GM12878 (cell line): ENCODE results near the gene NMBR. TPM values are rescaled to one million over a fixed set of nuclear protein-coding genes. Genes with fewer than 3 reads are reported as not detected.

Experiments used
- ATAC-seq: fragments of 200-7000 bp; cut with Tn5 transposase; 3 replicates; pipeline ENCODE4 v1.9.1; 2020; ENCODE audit warnings: mild to moderate bottlenecking, moderate library complexity
- BruUV-seq: library from RNA; stranded (reverse); fragments of 400-500 nt; replicated peaks from 2 replicates; lab custom pipeline; 2021; lab: Mats Ljungman, UMichigan
- CTCF ChIA-PET: fragments of 300-600 bp; sonication (Branson Sonifier 250); formaldehyde crosslinking; extraction: SDS; loops from one replicate; lab custom pipeline; 2021; ENCODE audit warnings: inconsistent platforms; lab: Yijun Ruan, JAX
- POLR2A ChIA-PET: fragments of 350-600 bp; formaldehyde crosslinking; extraction: SDS; loops from one replicate; lab custom pipeline; 2021; ENCODE audit warnings: inconsistent platforms; lab: Charles Lee
- RAD21 ChIA-PET: fragments of 300-600 bp; sonication (Branson Sonifier 250); formaldehyde crosslinking; loops from one replicate; lab custom pipeline; 2023; ENCODE audit warnings: antibody characterized with exemption; ENCODE audit not compliant: unreplicated experiment; lab: Charles Lee
- SMC1A ChIA-PET: fragments of 300-600 bp; sonication (Branson Sonifier 250); formaldehyde crosslinking; loops from one replicate; lab custom pipeline; 2023; ENCODE audit not compliant: unreplicated experiment, uncharacterized antibody; lab: Charles Lee
- DNase-seq: peaks from one replicate; pipeline ENCODE4 v3.0.0-alpha.2; 2011; ENCODE audit warnings: low read depth, low spot score
- FAIRE-seq: peaks from 3 replicates; lab custom pipeline; 2011; peaks lifted over from hg19 to GRCh38; lab: Jason Lieb, UNC
- H2AFZ ChIP-seq: 2 replicates; pipeline ENCODE4 v1.6.0; 2011; ENCODE audit warnings: low read depth, low read length, control low read depth; ENCODE audit not compliant: control insufficient read depth
- H3K27ac ChIP-seq: 2 replicates; pipeline ENCODE4 v1.5.1; 2011; ENCODE audit warnings: control low read depth; ENCODE audit not compliant: control insufficient read depth, insufficient read depth
- H3K27me3 ChIP-seq, 2 experiments: replicated peaks in 1 of 2; 2 replicates each; pipeline versions ENCODE4 v1.6.0 to v1.6.1; 2011; ENCODE audit warnings: low read length in 1 of 2; ENCODE audit not compliant: control insufficient read depth in 2 of 2, insufficient read depth in 2 of 2
- H3K36me3 ChIP-seq, 2 experiments: 2 replicates each; pipeline ENCODE4 v1.5.1; 2011; ENCODE audit warnings: low read length in 1 of 2; ENCODE audit not compliant: control insufficient read depth in 2 of 2, insufficient read depth in 2 of 2
- H3K4me1 ChIP-seq: 2 replicates; pipeline ENCODE4 v1.6.1; 2011; ENCODE audit warnings: mild to moderate bottlenecking, low read length, moderate library complexity, mixed read lengths; ENCODE audit not compliant: control insufficient read depth, insufficient read depth
- H3K4me2 ChIP-seq: 2 replicates; pipeline ENCODE4 v1.6.0; 2011; ENCODE audit warnings: control low read depth; ENCODE audit not compliant: control insufficient read depth, insufficient read depth
- H3K4me3 ChIP-seq: fragments of 200-600 bp; sonication (generic); 2 replicates; pipeline ENCODE4 v1.5.1; 2016
- H3K79me2 ChIP-seq: 2 replicates; pipeline ENCODE4 v1.6.0; 2011; ENCODE audit warnings: low read length; ENCODE audit not compliant: control insufficient read depth, insufficient read depth
- H3K9ac ChIP-seq: 2 replicates; pipeline ENCODE4 v1.8.0; 2011; ENCODE audit warnings: low read length, control low read depth, mixed read lengths; ENCODE audit not compliant: control insufficient read depth, insufficient read depth
- H3K9me3 ChIP-seq: replicated peaks from 3 replicates; pipeline ENCODE4 v1.5.1; 2011; ENCODE audit warnings: mild to moderate bottlenecking, low read length; ENCODE audit not compliant: control insufficient read depth, insufficient read depth
- H4K20me1 ChIP-seq: 2 replicates; pipeline ENCODE4 v1.6.0; 2011; ENCODE audit not compliant: control insufficient read depth, insufficient read depth
- FOXK2 ChIP-seq: fragments of 450-650 bp; IDR thresholded peaks from 2 replicates; pipeline ENCODE4 v1.6.1; 2017; ENCODE audit warnings: mild to moderate bottlenecking, moderate library complexity
- NR2C2 ChIP-seq: IDR thresholded peaks from 2 replicates; pipeline ENCODE4 v1.6.1; 2011; ENCODE audit warnings: borderline replicate concordance, low read depth; ENCODE audit not compliant: control insufficient read depth, insufficient read length
- NR2F1 ChIP-seq: fragments of 450-650 bp; conservative IDR thresholded peaks from 2 replicates; pipeline ENCODE4 v1.6.1; 2017; ENCODE audit warnings: mild to moderate bottlenecking
- PAX8 ChIP-seq: fragments of 450-650 bp; IDR thresholded peaks from 2 replicates; pipeline ENCODE4 v1.6.1; 2017; ENCODE audit warnings: mild to moderate bottlenecking, moderate library complexity
- RAD21 ChIP-seq: IDR thresholded peaks from 2 replicates; pipeline ENCODE4 v1.6.1; 2011; ENCODE audit warnings: mild to moderate bottlenecking, low read depth, low read length, moderate library complexity; ENCODE audit not compliant: insufficient read depth
- RCOR1 ChIP-seq: conservative IDR thresholded peaks from 2 replicates; pipeline ENCODE4 v1.6.1; 2012; ENCODE audit warnings: low read depth, low read length, improper control_type of control experiment
- SMARCA5 ChIP-seq: fragments of 450-650 bp; IDR thresholded peaks from 2 replicates; pipeline ENCODE4 v1.6.1; 2017; ENCODE audit warnings: mild to moderate bottlenecking
- SUZ12 ChIP-seq: fragments of 200-600 bp; sonication (generic); IDR thresholded peaks from one replicate; pipeline ENCODE4 v1.6.1; 2018; ENCODE audit warnings: antibody characterized with exemption, mild to moderate bottlenecking; ENCODE audit not compliant: unreplicated experiment
- TCF3 ChIP-seq: IDR thresholded peaks from 2 replicates; pipeline ENCODE4 v1.6.1; 2012; ENCODE audit warnings: low read depth, mild to moderate bottlenecking, low read length, borderline replicate concordance; ENCODE audit not compliant: insufficient read depth
- ZNF622 ChIP-seq: fragments of 450-650 bp; IDR thresholded peaks from 2 replicates; pipeline ENCODE4 v1.6.1; 2017; ENCODE audit warnings: mild to moderate bottlenecking, inconsistent platforms
- ZZZ3 ChIP-seq: IDR thresholded peaks from 2 replicates; pipeline ENCODE4 v1.6.1; 2011; ENCODE audit warnings: low read depth; ENCODE audit not compliant: control insufficient read depth, insufficient read length
- WGBS: methylation state at CpG from one replicate; pipeline ENCODE4 v1.1.6; 2016; ENCODE audit warnings: low lambda C conversion rate; ENCODE audit not compliant: insufficient replicate concordance, insufficient coverage; ENCODE audit errors: missing lambda C conversion rate; 5-methylcytosine and 5-hydroxymethylcytosine counted together
- in situ Hi-C: fragments of 300-500 bp; cut with MboI; formaldehyde crosslinking; loops from 9 replicates; pipeline ENCODE4 v1.14.3; 2018; ENCODE audit warnings: mixed read lengths
- intact Hi-C: fragments of 100-400 bp; cut with micrococcal nuclease; formaldehyde crosslinking; loops from one replicate; pipeline ENCODE4 v1.14.2; 2022; ENCODE audit not compliant: unreplicated experiment
- polyA plus RNA-seq, 11 experiments: library from polyadenylated mRNA; depleted of rRNA in 4 of 11; unstranded in 6 of 11; stranded (reverse) in 5 of 11; fragments of >200 nt; fragmentation: Nextera tagmentation in 4 of 11; fragmentation: Illumina TruSeq in 1 of 11; extraction: Ambion mirVana in 4 of 11; extraction: Trizol in 1 of 11; gene quantifications; 1 replicate in 1 of 11; 2 replicates in 10 of 11; pipeline versions ENCODE4 v1.2.1 to v1.2.3, GENCODE V29; 2011 to 2016; ENCODE audit warnings: inconsistent platforms in 2 of 11, missing spikeins in 2 of 11, low read depth in 1 of 11
- total RNA-seq, 4 experiments: library from RNA; depleted of rRNA in 3 of 4; stranded (reverse); fragments of >200 nt in 3 of 4; fragmentation: Illumina TruSeq in 1 of 4; extraction: Trizol in 1 of 4; gene quantifications; 2 replicates each; pipeline versions ENCODE4 v1.2.1 to v1.2.3, GENCODE V29; 2013 to 2021
- TF ChIP-seq, protein P1 (sequence below): fragments of 450-650 bp; IDR thresholded peaks from 2 replicates; pipeline ENCODE4 v1.6.1; 2017; ENCODE audit warnings: low read depth, mild to moderate bottlenecking, moderate library complexity

NMBR gene
- total and polyA plus RNA-seq, 10 of the 15 experiments (the other 5 are each of a cell fraction or from before 2014, with no cell fraction given), result not detected

- Histone ChIP-seq H3K4me2 (no peak overlapping the region), H3K36me3 (no peaks in the 10 kb centered on the region), H3K9ac (no peak overlapping the region), H3K27me3 (no peaks in the 10 kb centered on the region), H4K20me1 (no peaks in the 10 kb centered on the region), H3K79me2 (no peaks in the 10 kb centered on the region), H3K27ac (no peak overlapping the region), H3K4me1 (no peaks in the 10 kb centered on the region), H3K9me3 (no peaks in the 10 kb centered on the region), H2AFZ (no peak overlapping the region), H3K4me3 (no peak overlapping the region)
- POLR2A ChIA-PET, result no interaction called here
- intact Hi-C loops (no loop called here), in situ Hi-C loops (no loop called here)
- no peak for ATAC-seq
- SMC1A ChIA-PET, result interaction anchor here (0.9 to 2.4 kb wide), 4 partner anchors 10 to 40 kb away, joined by 3 to 12 read pairs (median 4); partner anchors contain the start of genes NMBR and VTA1
- RAD21 ChIA-PET, result interaction anchor here (1.4 kb wide), 1 partner anchor 9 kb away, joined by 3 read pairs; no protein-coding TSS in a partner anchor
- no peak for FAIRE-seq
- no peak for DNase-seq
- BruUV-seq, result no TSS peak
- CTCF ChIA-PET, result interaction anchor here (0.9 to 1.8 kb wide), 4 partner anchors 14 to 41 kb away, joined by 3 to 6 read pairs (median 4); partner anchors contain the start of genes NMBR and VTA1
- TF ChIP-seq ZZZ3, result no peak
- no peak for TF ChIP-seq RAD21
- TF ChIP-seq, protein P1, sequence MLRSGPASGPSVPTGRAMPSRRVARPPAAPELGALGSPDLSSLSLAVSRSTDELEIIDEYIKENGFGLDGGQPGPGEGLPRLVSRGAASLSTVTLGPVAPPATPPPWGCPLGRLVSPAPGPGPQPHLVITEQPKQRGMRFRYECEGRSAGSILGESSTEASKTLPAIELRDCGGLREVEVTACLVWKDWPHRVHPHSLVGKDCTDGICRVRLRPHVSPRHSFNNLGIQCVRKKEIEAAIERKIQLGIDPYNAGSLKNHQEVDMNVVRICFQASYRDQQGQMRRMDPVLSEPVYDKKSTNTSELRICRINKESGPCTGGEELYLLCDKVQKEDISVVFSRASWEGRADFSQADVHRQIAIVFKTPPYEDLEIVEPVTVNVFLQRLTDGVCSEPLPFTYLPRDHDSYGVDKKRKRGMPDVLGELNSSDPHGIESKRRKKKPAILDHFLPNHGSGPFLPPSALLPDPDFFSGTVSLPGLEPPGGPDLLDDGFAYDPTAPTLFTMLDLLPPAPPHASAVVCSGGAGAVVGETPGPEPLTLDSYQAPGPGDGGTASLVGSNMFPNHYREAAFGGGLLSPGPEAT, result no peak
- no peak for TF ChIP-seq SMARCA5
- no peak for TF ChIP-seq FOXK2
- no peak for TF ChIP-seq PAX8
- no peak for TF ChIP-seq NR2F1
- no peak for TF ChIP-seq ZNF622
- no peak for TF ChIP-seq SUZ12
- TF ChIP-seq NR2C2, result no peak
- TF ChIP-seq RCOR1, result no peak
- no peak for TF ChIP-seq TCF3
- WGBS, result 100% methylated on average over 1 of the region's 1 CpG
Observed at GRCh38 chr6:142187209-142187608, 40.3 kb upstream of the NMBR start.
